ENCODE results near the gene POLR3B.

Gene POLR3B

GRCh38 chr12:106345746-106346145 lies 11.8 kb upstream of the POLR3B start:
- Histone ChIP-seq H3K4me1 (ENCODE audit: control insufficient read depth, low read length) (no peaks in the 10 kb centered on the region), H3K4me2 (ENCODE audit: low read length) (no peak overlapping the region), H4K20me1 (ENCODE audit: control insufficient read depth, insufficient read depth, low read depth, low read length) (no peaks in the 10 kb centered on the region), H3K79me2 (ENCODE audit: control insufficient read depth, low read length) (no peaks in the 10 kb centered on the region), H3K27me3 (ENCODE audit: control insufficient read depth, low read length) (peaks cover 6% of the 10 kb centered on the region; the same call in 1 of the 2 replicates), H3F3A (ENCODE audit: control insufficient read depth, insufficient read depth) (no peaks in the 10 kb centered on the region), H3K9me2 (replicated peaks; ENCODE audit: control insufficient read depth, low read length) (no peaks in the 10 kb centered on the region), H3K9me3 (ENCODE audit: control insufficient read depth, insufficient read depth, low read length) (no peaks in the 10 kb centered on the region), H3K4me3 (ENCODE audit: low read length) (no peak overlapping the region), H3K27ac (ENCODE audit: low read depth, low read length) (no peak overlapping the region), H3K36me3 (ENCODE audit: control insufficient read depth, low read length) (no peaks in the 10 kb centered on the region)
- TF ChIP-seq CTCF (IDR thresholded peaks at IDR 0.05; ENCODE audit: low read depth, low read length, poor library complexity, severe bottlenecking) (no peak), EZH2phosphoT487 (IDR thresholded peaks at IDR 0.05; ENCODE audit: borderline replicate concordance, low read length) (no peak)

- Histone ChIP-seq H3K79me2 (ENCODE audit: control insufficient read depth, low read length) (no peaks in the 10 kb centered on the region), H3K4me1 (ENCODE audit: control insufficient read depth, low read length) (no peaks in the 10 kb centered on the region), H3K4me2 (ENCODE audit: low read length) (no peak overlapping the region), H3K36me3 (ENCODE audit: control insufficient read depth, low read length) (no peaks in the 10 kb centered on the region), H3F3A (ENCODE audit: control insufficient read depth, insufficient read depth) (no peaks in the 10 kb centered on the region), H3K4me3 (ENCODE audit: low read length) (no peak overlapping the region), H3K9me3 (ENCODE audit: control insufficient read depth, insufficient read depth, low read length) (no peaks in the 10 kb centered on the region), H3K27me3 (ENCODE audit: control insufficient read depth, low read length) (peaks cover 15% of the 10 kb centered on the region), H4K20me1 (ENCODE audit: control insufficient read depth, insufficient read depth, low read depth, low read length) (no peaks in the 10 kb centered on the region), H3K9me2 (replicated peaks; ENCODE audit: control insufficient read depth, low read length) (no peaks in the 10 kb centered on the region), H3K27ac (ENCODE audit: low read depth, low read length) (no peak overlapping the region)
- TF ChIP-seq CTCF (IDR thresholded peaks at IDR 0.05; ENCODE audit: low read depth, low read length, poor library complexity, severe bottlenecking) (no peak), EZH2phosphoT487 (IDR thresholded peaks at IDR 0.05; ENCODE audit: borderline replicate concordance, low read length) (no peak)
Observed at GRCh38 chr12:106348411-106348810, 9.1 kb upstream of the POLR3B start.

GRCh38 chr12:106353175-106353574 lies 4.4 kb upstream of the POLR3B start:
- Histone ChIP-seq H3F3A (ENCODE audit: control insufficient read depth, insufficient read depth) (no peaks in the 10 kb centered on the region), H3K79me2 (ENCODE audit: control insufficient read depth, low read length) (peaks cover 2% of the 10 kb centered on the region), H4K20me1 (ENCODE audit: control insufficient read depth, insufficient read depth, low read depth, low read length) (no peaks in the 10 kb centered on the region), H3K4me1 (ENCODE audit: control insufficient read depth, low read length) (peaks cover 6% of the 10 kb centered on the region), H3K27me3 (ENCODE audit: control insufficient read depth, low read length) (peaks cover 15% of the 10 kb centered on the region), H3K36me3 (ENCODE audit: control insufficient read depth, low read length) (no peaks in the 10 kb centered on the region; the same call in 1 of the 2 replicates), H3K27ac (ENCODE audit: low read depth, low read length) (no peak overlapping the region), H3K4me3 (ENCODE audit: low read length) (no peak overlapping the region), H3K9me2 (replicated peaks; ENCODE audit: control insufficient read depth, low read length) (no peaks in the 10 kb centered on the region), H3K9me3 (ENCODE audit: control insufficient read depth, insufficient read depth, low read length) (no peaks in the 10 kb centered on the region), H3K4me2 (ENCODE audit: low read length) (no peak overlapping the region)
- TF ChIP-seq CTCF (IDR thresholded peaks at IDR 0.05; ENCODE audit: low read depth, low read length, poor library complexity, severe bottlenecking), result no peak
- no peak for TF ChIP-seq EZH2phosphoT487 (IDR thresholded peaks at IDR 0.05; ENCODE audit: borderline replicate concordance, low read length)

Measured in DOHH2 (cell line).